ENCODE data around the gene FBXO3.

DNA sequence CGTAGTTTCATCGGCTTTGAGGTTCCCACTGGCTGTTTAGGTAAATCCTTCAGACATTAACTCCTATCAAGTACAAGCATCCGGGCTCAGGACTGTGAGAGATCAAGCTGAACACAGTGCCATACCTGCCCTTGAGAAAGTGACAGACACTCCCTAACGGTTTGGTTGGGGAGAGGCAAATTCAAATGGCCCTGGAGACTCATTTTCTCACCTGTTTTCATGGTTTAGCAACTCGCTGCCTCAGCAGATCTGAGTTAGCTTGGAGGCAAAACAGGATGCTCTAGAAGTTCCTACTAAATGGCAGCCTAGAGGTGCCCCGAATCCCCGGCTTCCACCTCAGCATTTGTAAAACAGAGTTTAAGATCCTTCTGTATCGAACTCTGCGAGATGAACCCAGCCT, 3.6 kb upstream of the FBXO3 start:
- TF ChIP-seq, protein P1, sequence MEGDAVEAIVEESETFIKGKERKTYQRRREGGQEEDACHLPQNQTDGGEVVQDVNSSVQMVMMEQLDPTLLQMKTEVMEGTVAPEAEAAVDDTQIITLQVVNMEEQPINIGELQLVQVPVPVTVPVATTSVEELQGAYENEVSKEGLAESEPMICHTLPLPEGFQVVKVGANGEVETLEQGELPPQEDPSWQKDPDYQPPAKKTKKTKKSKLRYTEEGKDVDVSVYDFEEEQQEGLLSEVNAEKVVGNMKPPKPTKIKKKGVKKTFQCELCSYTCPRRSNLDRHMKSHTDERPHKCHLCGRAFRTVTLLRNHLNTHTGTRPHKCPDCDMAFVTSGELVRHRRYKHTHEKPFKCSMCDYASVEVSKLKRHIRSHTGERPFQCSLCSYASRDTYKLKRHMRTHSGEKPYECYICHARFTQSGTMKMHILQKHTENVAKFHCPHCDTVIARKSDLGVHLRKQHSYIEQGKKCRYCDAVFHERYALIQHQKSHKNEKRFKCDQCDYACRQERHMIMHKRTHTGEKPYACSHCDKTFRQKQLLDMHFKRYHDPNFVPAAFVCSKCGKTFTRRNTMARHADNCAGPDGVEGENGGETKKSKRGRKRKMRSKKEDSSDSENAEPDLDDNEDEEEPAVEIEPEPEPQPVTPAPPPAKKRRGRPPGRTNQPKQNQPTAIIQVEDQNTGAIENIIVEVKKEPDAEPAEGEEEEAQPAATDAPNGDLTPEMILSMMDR (IDR thresholded peaks at IDR 0.05): no peak
- no peak for TF ChIP-seq POLR2AphosphoS5 (IDR thresholded peaks at IDR 0.05)
